ENCODE results near the gene HDAC11. TPM values are rescaled to one million over a fixed set of nuclear protein-coding genes. Genes with fewer than 3 reads are reported as not detected.

Gene HDAC11
- total RNA-seq, 1 experiment from 2014 or later = 7.0 TPM

DNA sequence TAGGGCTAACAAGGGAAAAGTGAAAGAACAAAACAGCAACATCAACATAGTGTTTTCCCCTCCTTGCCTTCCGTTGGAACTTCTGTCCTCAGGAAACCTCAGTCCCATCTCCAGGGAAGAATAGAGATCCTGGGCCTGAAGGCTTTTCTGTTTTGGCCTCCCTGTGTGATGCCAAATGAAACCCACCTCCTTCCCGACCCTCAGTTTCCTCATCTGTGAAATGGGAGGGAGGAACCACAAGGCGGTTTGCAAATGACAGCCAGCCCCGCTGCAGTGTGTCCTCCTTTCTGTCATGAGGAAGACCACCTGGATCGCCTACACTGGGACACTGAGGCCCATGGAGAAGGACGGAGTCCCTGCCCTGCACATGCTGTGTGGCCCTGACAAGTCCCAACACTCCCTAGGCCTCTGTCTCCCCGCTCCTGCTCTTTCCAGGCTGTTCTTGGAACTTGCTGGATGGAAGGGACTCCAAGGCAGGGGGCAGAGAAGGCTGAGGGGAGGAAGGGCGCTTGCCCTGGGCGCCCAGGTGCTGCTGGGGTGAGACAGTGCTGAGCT, 40.3 kb downstream of the HDAC11 start:
- peaks cover 0 to 2% (median 0%) of the 10 kb centered on the region in 3 experiments; a peak in 5 of 7 replicates for H3K36me3 Mint-ChIP-seq (ENCODE audit: insufficient read depth in 1 of 3, low read depth in 3 of 3)
- H2BK120ac ChIP-seq (ENCODE audit: low read depth, low read length, poor library complexity, severe bottlenecking) = no peak overlapping the region

More for the DNA sequence above, 40.3 kb downstream of the HDAC11 start:
- Histone ChIP-seq H3K56ac (ENCODE audit: insufficient read length, low read depth, low read length) (no peak overlapping the region), H2BK12ac (ENCODE audit: insufficient read length, low read depth, low read length) (no peak overlapping the region), H4K8ac (replicated peaks; ENCODE audit: insufficient read length, low read depth, low read length) (no peak overlapping the region), H4K91ac (ENCODE audit: insufficient read length, low read depth, low read length) (no peak overlapping the region), H3K23ac (ENCODE audit: insufficient read length, low read depth, low read length) (no peak overlapping the region), H3K79me1 (ENCODE audit: insufficient read depth, low read depth, low read length, poor library complexity, severe bottlenecking) (no peaks in the 10 kb centered on the region), H3K79me2 (ENCODE audit: insufficient read depth, low read length) (no peaks in the 10 kb centered on the region), H2BK20ac (ENCODE audit: low read depth, low read length, poor library complexity, severe bottlenecking) (no peak overlapping the region), H3K4me2 (ENCODE audit: insufficient read depth, insufficient read length, low read length) (no peak overlapping the region), H2AFZ (ENCODE audit: low read length) (no peak overlapping the region), H2BK15ac (ENCODE audit: low read depth, low read length) (no peak overlapping the region), H3K27me3 (ENCODE audit: insufficient read depth, low read length) (no peaks in the 10 kb centered on the region), H2BK5ac (ENCODE audit: insufficient read length, low read length) (no peak overlapping the region), H3K23me2 (ENCODE audit: insufficient read length, low read depth, low read length, poor library complexity, severe bottlenecking) (no peaks in the 10 kb centered on the region), H3K9ac (ENCODE audit: extremely low read depth, insufficient read length, low read length) (no peak overlapping the region), H4K5ac (ENCODE audit: insufficient read length, low read depth, low read length) (no peak overlapping the region), H2AK5ac (ENCODE audit: insufficient read length, low read length) (no peak overlapping the region), H3K9me3 (ENCODE audit: control insufficient read depth, low read depth, low read length) (no peaks in the 10 kb centered on the region), H4K20me1 (ENCODE audit: control insufficient read depth, insufficient read depth, insufficient read length) (no peaks in the 10 kb centered on the region), H3K18ac (ENCODE audit: insufficient read length, low read depth, low read length) (no peak overlapping the region), H3T11ph (ENCODE audit: low read length) (no peak overlapping the region), H3K14ac (ENCODE audit: insufficient read depth, low read length) (no peak overlapping the region), H3K27ac (ENCODE audit: insufficient read length, low read depth, low read length) (no peak overlapping the region), H3K4ac (ENCODE audit: low read depth, low read length) (no peak overlapping the region), H3K4me1 (ENCODE audit: insufficient read depth, low read length) (no peaks in the 10 kb centered on the region)
- peaks cover 0 to 12% of the 10 kb centered on the region in 2 experiments; a peak in 1 of 4 replicates for H3K4me1 Mint-ChIP-seq
- H3K27me3 Mint-ChIP-seq (ENCODE audit: low read depth) = peaks cover 3% of the 10 kb centered on the region; the same call in 1 of the 2 replicates
- H3K4me3 Mint-ChIP-seq = no peak overlapping the region
- TF ChIP-seq, protein P1, sequence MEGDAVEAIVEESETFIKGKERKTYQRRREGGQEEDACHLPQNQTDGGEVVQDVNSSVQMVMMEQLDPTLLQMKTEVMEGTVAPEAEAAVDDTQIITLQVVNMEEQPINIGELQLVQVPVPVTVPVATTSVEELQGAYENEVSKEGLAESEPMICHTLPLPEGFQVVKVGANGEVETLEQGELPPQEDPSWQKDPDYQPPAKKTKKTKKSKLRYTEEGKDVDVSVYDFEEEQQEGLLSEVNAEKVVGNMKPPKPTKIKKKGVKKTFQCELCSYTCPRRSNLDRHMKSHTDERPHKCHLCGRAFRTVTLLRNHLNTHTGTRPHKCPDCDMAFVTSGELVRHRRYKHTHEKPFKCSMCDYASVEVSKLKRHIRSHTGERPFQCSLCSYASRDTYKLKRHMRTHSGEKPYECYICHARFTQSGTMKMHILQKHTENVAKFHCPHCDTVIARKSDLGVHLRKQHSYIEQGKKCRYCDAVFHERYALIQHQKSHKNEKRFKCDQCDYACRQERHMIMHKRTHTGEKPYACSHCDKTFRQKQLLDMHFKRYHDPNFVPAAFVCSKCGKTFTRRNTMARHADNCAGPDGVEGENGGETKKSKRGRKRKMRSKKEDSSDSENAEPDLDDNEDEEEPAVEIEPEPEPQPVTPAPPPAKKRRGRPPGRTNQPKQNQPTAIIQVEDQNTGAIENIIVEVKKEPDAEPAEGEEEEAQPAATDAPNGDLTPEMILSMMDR (conservative IDR thresholded peaks at IDR 0.05) = no peak
- H3K27ac Mint-ChIP-seq = no peak overlapping the region
- H3K9me3 Mint-ChIP-seq = peaks cover 6 to 15% of the 10 kb centered on the region in 2 experiments
- WGBS (ENCODE audit: extremely low coverage, insufficient read length, low lambda C conversion rate) = no CpG with 5 or more reads among the region's 9 CpGs
- no peak for DNase-seq

Data from H9 (cell line).